Caco-2 (cell line): ENCODE results near the gene KRT73. TPM values are rescaled to one million over a fixed set of nuclear protein-coding genes. Genes with fewer than 3 reads are reported as not detected.

ENCODE experiments used
- BruUV-seq: library from RNA; stranded (reverse); fragments of 400-500 nt; replicated peaks from 2 replicates; lab custom pipeline; 2021; lab: Mats Ljungman, UMichigan
- CTCF ChIA-PET: fragments of 300-600 bp; sonication (Branson Sonifier 250); formaldehyde crosslinking; loops from one replicate; lab custom pipeline; 2022; ENCODE audit warnings: antibody characterized with exemption; lab: Charles Lee
- POLR2A ChIA-PET: fragments of 300-600 bp; sonication (Branson Sonifier 250); formaldehyde crosslinking; loops from one replicate; lab custom pipeline; 2022; ENCODE audit warnings: antibody characterized with exemption; lab: Charles Lee
- DNase-seq, 2 experiments: peaks; one replicate each; pipeline versions ENCODE4 v3.0.0 to v3.0.0-alpha.2; 2020 to 2022
- H3K27me3 ChIP-seq: replicated peaks from 2 replicates; pipeline ENCODE4 v1.6.0; 2011; ENCODE audit warnings: low read length; ENCODE audit not compliant: control insufficient read depth, insufficient read depth
- H3K36me3 ChIP-seq: 2 replicates; pipeline ENCODE4 v1.5.1; 2011; ENCODE audit warnings: low read length; ENCODE audit not compliant: control insufficient read depth, insufficient read depth
- H3K4me1 ChIP-seq: fragments of 250-450 bp; sonication (Bioruptor Pico); 2 replicates; pipeline ENCODE4 v1.5.1; 2020; ENCODE audit warnings: mild to moderate bottlenecking
- H3K4me3 ChIP-seq: 2 replicates; pipeline ENCODE4 v1.5.1; 2011; ENCODE audit warnings: low read depth, mild to moderate bottlenecking, control low read depth, low read length
- H3K9me3 ChIP-seq: fragments of 250-450 bp; sonication (Bioruptor Pico); 2 replicates; pipeline ENCODE4 v1.5.1; 2020; ENCODE audit warnings: mild to moderate bottlenecking, moderate library complexity
- H3K27ac Mint-ChIP-seq: one replicate; pipeline ENCODE4 v1.8.0; 2022; ENCODE audit warnings: mixed read lengths; ENCODE audit not compliant: unreplicated experiment
- H3K27me3 Mint-ChIP-seq: one replicate; pipeline ENCODE4 v1.8.0; 2022; ENCODE audit warnings: mixed read lengths; ENCODE audit not compliant: insufficient read depth, unreplicated experiment
- H3K36me3 Mint-ChIP-seq: one replicate; pipeline ENCODE4 v1.8.0; 2022; ENCODE audit warnings: mild to moderate bottlenecking, mixed read lengths; ENCODE audit not compliant: insufficient read depth, unreplicated experiment
- H3K4me1 Mint-ChIP-seq: one replicate; pipeline ENCODE4 v1.8.0; 2022; ENCODE audit warnings: low read depth, mixed read lengths; ENCODE audit not compliant: unreplicated experiment
- H3K4me3 Mint-ChIP-seq: one replicate; pipeline ENCODE4 v1.8.0; 2022; ENCODE audit warnings: mild to moderate bottlenecking, moderate library complexity, mixed read lengths; ENCODE audit not compliant: unreplicated experiment
- H3K9me3 Mint-ChIP-seq: one replicate; pipeline ENCODE4 v1.8.0; 2022; ENCODE audit warnings: mixed read lengths; ENCODE audit not compliant: unreplicated experiment
- CTCF ChIP-seq, 2 experiments: fragments of 200-600 bp in 1 of 2; IDR thresholded peaks; 1 replicate in 1 of 2; 2 replicates in 1 of 2; pipeline versions ENCODE4 v1.5.1 to v1.8.0; 2011 to 2022; ENCODE audit warnings: antibody characterized with exemption in 1 of 2, control low read depth in 1 of 2, inconsistent platforms in 1 of 2, low read depth in 1 of 2, low read length in 1 of 2, mild to moderate bottlenecking in 1 of 2, moderate library complexity in 1 of 2; ENCODE audit not compliant: insufficient read depth in 1 of 2, severe bottlenecking in 1 of 2, unreplicated experiment in 1 of 2
- intact Hi-C: fragments of 100-400 bp; cut with micrococcal nuclease; formaldehyde crosslinking; loops from one replicate; pipeline ENCODE4 v1.10.0; 2022; ENCODE audit not compliant: unreplicated experiment
- total RNA-seq: library from RNA; stranded (reverse); gene quantifications from 2 replicates; pipeline ENCODE4 v1.2.3, GENCODE V29; 2022

KRT73 gene
- total RNA-seq, 1 experiment from 2014 or later, result not detected

GRCh38 chr12:52577316-52577715 is 41.0 kb downstream of the KRT73 start:
- peaks cover 3% of the 10 kb centered on the region for H3K27me3 Mint-ChIP-seq
- TF ChIP-seq CTCF (IDR thresholded peaks at IDR 0.05; ENCODE audit: insufficient read depth in 1 of 2, low read depth in 1 of 2, low read length in 1 of 2, severe bottlenecking in 1 of 2, unreplicated experiment in 1 of 2), result no peak
- no TSS peak for BruUV-seq
- no peaks in the 10 kb centered on the region for H3K36me3 Mint-ChIP-seq
- no peaks in the 10 kb centered on the region for H3K36me3 ChIP-seq
- ChIA-PET POLR2A (no interaction called here), CTCF (no interaction called here)
- DNase-seq, result no peak
- H3K9me3 Mint-ChIP-seq, result no peaks in the 10 kb centered on the region
- no peak overlapping the region for H3K4me3 ChIP-seq
- no peaks in the 10 kb centered on the region for H3K9me3 ChIP-seq
- no peaks in the 10 kb centered on the region for H3K4me1 Mint-ChIP-seq
- intact Hi-C loops, result no loop called here
- no peaks in the 10 kb centered on the region for H3K4me1 ChIP-seq
- no peaks in the 10 kb centered on the region for H3K27me3 ChIP-seq
- H3K4me3 Mint-ChIP-seq, result no peak overlapping the region
- H3K27ac Mint-ChIP-seq, result no peak overlapping the region

GRCh38 chr12:52575948-52576347 is 42.4 kb downstream of the KRT73 start:
- Mint-ChIP-seq H3K27me3 (peaks cover 3% of the 10 kb centered on the region), H3K9me3 (no peaks in the 10 kb centered on the region), H3K4me3 (no peak overlapping the region), H3K4me1 (no peaks in the 10 kb centered on the region), H3K36me3 (no peaks in the 10 kb centered on the region), H3K27ac (no peak overlapping the region)
- no peaks in the 10 kb centered on the region for H3K4me1 ChIP-seq
- DNase-seq, result no peak
- H3K27me3 ChIP-seq, result no peaks in the 10 kb centered on the region
- intact Hi-C loops, result no loop called here
- no peaks in the 10 kb centered on the region for H3K36me3 ChIP-seq
- BruUV-seq, result no TSS peak
- POLR2A ChIA-PET, result no interaction called here
- CTCF ChIA-PET, result no interaction called here
- no peaks in the 10 kb centered on the region for H3K9me3 ChIP-seq
- no peak for TF ChIP-seq CTCF (IDR thresholded peaks at IDR 0.05; ENCODE audit: insufficient read depth in 1 of 2, low read depth in 1 of 2, low read length in 1 of 2, severe bottlenecking in 1 of 2, unreplicated experiment in 1 of 2)
- H3K4me3 ChIP-seq, result no peak overlapping the region

- Mint-ChIP-seq H3K27me3 (peaks cover 3% of the 10 kb centered on the region), H3K27ac (no peak overlapping the region), H3K36me3 (no peaks in the 10 kb centered on the region), H3K4me3 (no peak overlapping the region), H3K9me3 (no peaks in the 10 kb centered on the region), H3K4me1 (no peaks in the 10 kb centered on the region)
- DNase-seq, result no peak
- CTCF ChIA-PET, result no interaction called here
- Histone ChIP-seq H3K27me3 (no peaks in the 10 kb centered on the region), H3K4me3 (no peak overlapping the region), H3K4me1 (no peaks in the 10 kb centered on the region), H3K9me3 (no peaks in the 10 kb centered on the region), H3K36me3 (no peaks in the 10 kb centered on the region)
- POLR2A ChIA-PET, result no interaction called here
- BruUV-seq, result no TSS peak
- intact Hi-C loops, result no loop called here
- TF ChIP-seq CTCF (IDR thresholded peaks at IDR 0.05; ENCODE audit: insufficient read depth in 1 of 2, low read depth in 1 of 2, low read length in 1 of 2, severe bottlenecking in 1 of 2, unreplicated experiment in 1 of 2), result no peak
Measured at GRCh38 chr12:52575256-52575655, 43.1 kb downstream of the KRT73 start.
